Fibroblast of skin of right quadriceps (primary cell): ENCODE data around the gene NFATC2.

Source experiments
- DNase-seq: peaks from one replicate; pipeline ENCODE4 v3.0.0-alpha.2; 2013

Gene NFATC2

GRCh38 chr20:51371720-51372119 is 170.8 kb downstream of the NFATC2 start:
- DNase-seq: no peak

- DNase-seq: no peak
Observed at GRCh38 chr20:51369503-51369902, 173.0 kb downstream of the NFATC2 start.

GRCh38 chr20:51368461-51369211 is 173.9 kb downstream of the NFATC2 start:
- DNase-seq: peak; percentile 44

- peak; percentile 100 for DNase-seq
Observed at GRCh38 chr20:51366155-51366886, 176.2 kb downstream of the NFATC2 start.

GRCh38 chr20:51365670-51366069 is 176.8 kb downstream of the NFATC2 start:
- DNase-seq: peak; percentile 94

- no peak for DNase-seq
Observed at GRCh38 chr20:51363813-51364212, 178.7 kb downstream of the NFATC2 start.

GRCh38 chr20:51363378-51363777 is 179.1 kb downstream of the NFATC2 start:
- DNase-seq: no peak

GRCh38 chr20:51362254-51362653 is 180.3 kb downstream of the NFATC2 start:
- no peak for DNase-seq

- DNase-seq: no peak
Observed at GRCh38 chr20:51361258-51361657, 181.3 kb downstream of the NFATC2 start.

GRCh38 chr20:51360451-51361201 is 181.9 kb downstream of the NFATC2 start:
- DNase-seq: peak; percentile 99

GRCh38 chr20:51359947-51360346 is 182.6 kb downstream of the NFATC2 start:
- no peak for DNase-seq

- DNase-seq: no peak
Observed at GRCh38 chr20:51359401-51359800, 183.1 kb downstream of the NFATC2 start.

- DNase-seq: no peak
Observed at GRCh38 chr20:51358032-51358724, 184.3 kb downstream of the NFATC2 start.

GRCh38 chr20:51357543-51357942 is 185.0 kb downstream of the NFATC2 start:
- DNase-seq: no peak

GRCh38 chr20:51356871-51357270 is 185.6 kb downstream of the NFATC2 start:
- DNase-seq: no peak

- peak; percentile 81 for DNase-seq
Observed at GRCh38 chr20:51354769-51355319, 187.7 kb downstream of the NFATC2 start.

GRCh38 chr20:51354191-51354768 is 188.2 kb downstream of the NFATC2 start:
- peak; percentile 70 for DNase-seq

GRCh38 chr20:51353491-51353890 is 189.0 kb downstream of the NFATC2 start:
- DNase-seq: no peak

- DNase-seq: no peak
Observed at GRCh38 chr20:51352791-51353190, 189.7 kb downstream of the NFATC2 start.

- DNase-seq: peak; percentile 86
Observed at GRCh38 chr20:51350941-51351631, 191.4 kb downstream of the NFATC2 start.

- DNase-seq: no peak
Observed at GRCh38 chr20:51348876-51349275, 193.6 kb downstream of the NFATC2 start.

- no peak for DNase-seq
Observed at GRCh38 chr20:51347831-51348230, 194.7 kb downstream of the NFATC2 start.
